Measurements from ENCODE around the gene APOBEC3G.

APOBEC3G gene

DNA sequence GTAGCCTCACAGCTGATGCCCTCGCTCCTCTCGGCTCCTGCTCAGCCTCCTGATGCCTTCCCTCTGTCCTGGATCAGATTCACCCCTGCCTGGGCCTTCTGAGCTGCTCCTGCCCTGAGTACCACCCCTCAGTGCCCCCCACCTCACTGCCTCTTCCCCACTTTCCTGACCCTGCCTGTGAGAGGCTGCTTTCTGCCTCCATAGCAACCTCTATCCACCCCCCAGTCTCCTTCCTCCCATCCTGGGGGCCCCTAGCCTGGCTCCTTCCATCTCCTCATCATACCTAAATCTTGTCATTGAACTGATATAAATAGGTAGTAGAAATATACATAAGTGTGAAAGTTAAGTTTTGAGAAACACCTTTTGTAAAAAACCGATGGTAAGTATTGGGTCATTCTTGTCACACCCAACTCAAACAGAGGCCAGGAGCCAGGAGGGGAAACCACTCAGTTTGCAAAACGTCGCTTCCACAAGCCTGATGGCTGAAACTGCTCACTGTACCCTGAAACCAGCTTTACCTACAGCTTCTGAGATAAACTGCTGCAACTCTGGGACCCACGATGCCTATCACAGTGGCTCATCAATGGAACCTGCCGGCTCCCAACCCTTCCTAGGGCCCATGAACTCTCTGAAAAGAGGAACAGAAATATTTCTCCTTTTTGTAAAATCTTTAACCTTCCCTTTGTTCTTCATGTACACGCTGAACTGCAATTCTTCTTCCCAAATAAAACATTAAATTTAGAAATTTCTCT, 15.2 kb downstream of the APOBEC3G start:
- DNase-seq, result no peak

DNA sequence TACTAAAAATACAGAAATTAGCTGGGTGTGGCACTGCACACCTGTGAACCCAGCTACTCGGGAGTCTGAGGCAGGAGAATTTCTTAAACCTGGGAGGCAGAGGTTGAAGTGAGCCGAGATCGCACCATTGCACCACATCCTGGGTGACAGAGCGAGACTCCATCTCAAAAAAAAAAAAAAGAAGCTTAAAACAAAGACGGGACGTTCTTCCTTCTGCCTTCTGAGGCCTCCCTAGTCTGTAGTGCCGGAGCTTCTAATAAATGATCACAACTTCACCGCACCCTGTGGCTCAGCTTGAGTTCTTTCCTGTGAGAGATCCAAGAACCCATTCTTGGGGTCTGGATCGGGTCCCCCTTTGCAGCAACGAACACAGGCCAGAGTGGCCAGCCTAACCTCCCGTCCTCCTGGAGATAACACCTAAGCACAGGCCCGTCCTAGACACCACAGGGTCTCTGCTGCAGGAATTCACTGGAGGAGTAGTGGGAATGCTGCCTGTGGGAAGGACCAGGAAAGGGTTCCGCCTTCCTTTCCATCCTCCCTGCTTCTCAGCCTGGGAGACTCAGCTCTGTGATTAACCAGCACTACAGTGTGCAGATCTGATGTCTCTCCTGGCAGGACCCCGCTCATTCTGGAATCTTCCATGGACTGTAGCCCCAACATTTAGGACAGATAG, 17.8 kb downstream of the APOBEC3G start:
- DNase-seq, result no peak

DNA sequence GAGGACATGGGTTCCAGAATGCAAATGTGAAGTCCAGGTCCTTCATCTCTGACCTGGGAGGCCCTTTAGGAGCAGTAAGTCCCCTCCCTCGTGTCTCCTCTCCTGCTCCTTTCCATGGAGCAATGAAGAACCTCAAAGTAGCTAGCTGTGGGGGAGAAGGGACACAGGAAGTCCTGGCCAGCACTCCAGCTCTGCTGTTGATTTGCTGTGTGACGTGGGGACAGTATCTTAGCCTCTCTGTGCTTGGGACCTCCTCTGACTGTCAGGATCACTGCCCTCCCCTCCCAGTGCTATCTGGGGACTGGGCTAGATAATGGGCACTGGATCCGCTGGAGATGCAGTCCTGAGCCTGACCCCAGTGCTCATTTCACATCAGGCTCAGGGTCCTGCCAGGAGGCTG, 18.9 kb downstream of the APOBEC3G start:
- DNase-seq, result no peak

GRCh38 chr22:39097098-39098020, 20.3 kb downstream of the APOBEC3G start, which contains the start of gene APOBEC3H:
TSS of gene APOBEC3H (plus strand) at chr22:39097244. CDS start at chr22:39100279, 3,035 bp downstream.
- peak; percentile 16 for DNase-seq

DNA sequence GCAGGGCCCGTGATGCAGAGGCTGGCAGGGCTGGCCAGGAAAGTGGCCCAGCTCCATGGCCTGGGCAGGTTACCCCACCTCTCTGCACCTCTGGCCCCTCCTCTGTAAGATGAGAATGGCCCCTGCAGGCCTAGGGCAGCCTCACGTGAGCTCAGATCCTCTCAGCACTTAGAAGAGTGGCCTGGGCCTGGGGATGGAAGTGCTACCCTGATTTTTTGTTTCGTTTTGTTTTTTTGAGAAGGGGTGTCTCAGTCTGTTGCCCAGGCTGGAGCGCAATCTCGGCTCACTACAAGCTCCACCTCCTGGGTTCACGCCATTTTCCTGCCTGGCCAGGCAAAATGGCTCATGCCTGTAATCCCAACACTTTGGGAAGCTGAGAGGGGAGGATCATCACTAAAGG, 21.0 kb downstream of the APOBEC3G start:
- DNase-seq, result no peak

DNA sequence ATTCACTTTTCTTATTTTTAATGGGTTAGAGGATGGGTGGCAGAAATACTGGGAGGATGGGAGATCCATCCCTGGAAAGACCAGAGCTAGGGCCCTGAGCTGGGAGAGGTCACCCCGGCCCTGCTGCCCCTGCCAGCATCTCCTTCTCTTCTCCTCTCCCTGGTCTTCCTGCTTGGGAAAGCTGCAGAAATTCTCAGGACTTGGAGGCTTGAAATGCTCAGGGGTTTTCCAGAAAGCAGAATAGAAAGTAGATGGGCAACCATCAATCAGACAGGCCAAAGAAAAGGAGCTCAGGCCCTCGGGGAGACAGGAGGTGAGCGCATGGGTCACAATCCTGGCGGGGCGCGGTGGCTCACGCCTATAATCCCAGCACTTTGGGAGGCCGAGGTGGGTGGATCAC, 21.5 kb downstream of the APOBEC3G start:
- no peak for DNase-seq

DNA sequence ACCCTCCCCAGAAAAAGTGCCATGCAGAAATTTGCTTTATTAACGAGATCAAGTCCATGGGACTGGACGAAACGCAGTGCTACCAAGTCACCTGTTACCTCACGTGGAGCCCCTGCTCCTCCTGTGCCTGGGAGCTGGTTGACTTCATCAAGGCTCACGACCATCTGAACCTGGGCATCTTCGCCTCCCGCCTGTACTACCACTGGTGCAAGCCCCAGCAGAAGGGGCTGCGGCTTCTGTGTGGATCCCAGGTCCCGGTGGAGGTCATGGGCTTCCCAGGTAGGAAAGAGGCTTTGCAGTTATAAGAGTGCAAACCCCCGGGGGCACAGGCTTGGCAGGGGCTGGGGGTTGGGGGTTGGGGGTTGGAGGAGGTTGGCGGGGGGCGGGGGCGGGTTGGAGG, 24.2 kb downstream of the APOBEC3G start:
- no peak for DNase-seq

GRCh38 chr22:39103431-39103830, 26.4 kb downstream of the APOBEC3G start:
- DNase-seq, result no peak

DNA sequence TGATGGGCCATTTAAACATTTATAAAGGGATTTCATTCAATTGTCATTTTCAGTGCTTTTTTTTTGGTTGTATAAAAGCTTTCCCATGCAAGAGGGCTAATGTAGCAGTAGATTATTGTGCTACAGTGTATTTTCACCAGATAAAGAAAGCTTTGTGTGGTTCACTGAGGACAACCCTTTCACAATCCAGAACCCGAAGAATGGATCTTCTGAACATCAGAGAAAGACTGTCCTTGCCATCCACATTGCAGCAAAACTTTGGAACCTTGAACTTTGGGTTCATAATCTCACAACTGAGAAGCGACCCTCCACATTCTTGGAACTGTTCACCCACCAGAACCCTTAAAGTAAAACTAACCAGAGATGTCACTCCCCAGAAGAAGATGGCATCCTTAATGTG, 29.3 kb downstream of the APOBEC3G start:
- no peak for DNase-seq

GRCh38 chr22:39108487-39108886, 31.4 kb downstream of the APOBEC3G start:
- no peak for DNase-seq

DNA sequence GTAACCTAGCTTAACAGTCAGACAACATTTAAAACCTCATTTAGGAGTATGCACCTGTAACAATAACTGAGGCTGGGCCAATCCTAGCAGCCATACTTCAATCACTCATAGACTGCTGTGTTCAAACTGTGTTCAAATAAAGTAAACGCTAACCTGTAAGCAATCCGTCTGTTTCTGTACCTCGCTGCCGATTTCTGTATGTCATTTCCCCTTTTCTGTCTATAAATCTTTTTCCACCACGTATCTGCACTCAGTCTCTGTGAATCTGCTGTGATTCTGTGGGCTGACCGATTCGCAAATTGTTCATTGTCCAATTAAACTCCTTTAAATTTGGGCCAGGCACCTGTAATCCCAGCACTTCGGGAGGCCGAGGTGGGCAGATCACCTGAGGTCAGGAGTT, 32.3 kb downstream of the APOBEC3G start:
- no peak for DNase-seq

DNA sequence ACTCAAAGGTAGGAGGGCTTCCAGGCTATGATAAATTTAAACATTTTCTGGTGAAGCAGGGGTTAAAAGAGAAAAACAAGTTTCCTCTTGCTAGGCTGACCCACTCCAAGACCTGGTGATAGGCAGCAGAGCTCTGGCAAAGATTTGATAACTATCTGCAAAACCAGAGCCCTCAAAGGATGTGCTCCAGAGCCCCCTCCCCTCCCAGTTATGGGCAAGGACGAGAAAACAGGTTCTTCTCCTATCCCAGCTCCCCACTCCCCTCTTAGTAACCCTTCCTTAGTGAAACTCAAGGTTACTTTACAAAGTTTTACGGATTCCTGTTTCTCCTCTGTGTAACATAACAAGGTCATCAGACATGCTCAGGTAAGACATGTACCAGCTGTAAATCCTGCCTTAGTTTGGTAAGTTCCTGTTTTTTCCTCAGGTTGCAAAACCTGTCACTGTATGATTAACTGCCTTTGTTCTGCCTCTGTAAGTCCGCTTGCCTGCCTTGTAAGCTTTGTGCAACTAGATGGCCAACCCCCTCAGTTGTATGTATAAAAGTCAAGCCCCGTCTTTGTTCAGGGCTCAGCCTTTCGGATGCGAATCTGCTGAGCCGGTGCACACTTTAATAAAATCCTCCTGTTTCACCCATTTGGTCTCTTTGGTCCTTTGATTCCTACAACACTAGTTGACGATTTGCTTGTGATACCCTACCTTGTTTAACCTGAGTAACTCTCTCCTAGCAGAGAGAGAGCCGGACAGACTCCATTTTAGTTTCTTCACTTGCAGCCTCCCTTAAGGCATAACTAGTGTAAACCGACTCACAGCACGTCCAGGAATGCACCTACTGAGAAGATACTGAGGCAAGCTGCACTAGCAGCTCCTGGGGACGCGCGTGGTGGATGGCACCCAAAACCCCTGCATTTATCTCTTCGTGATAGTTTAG, 33.8 kb downstream of the APOBEC3G start:
- DNase-seq, result no peak

DNA sequence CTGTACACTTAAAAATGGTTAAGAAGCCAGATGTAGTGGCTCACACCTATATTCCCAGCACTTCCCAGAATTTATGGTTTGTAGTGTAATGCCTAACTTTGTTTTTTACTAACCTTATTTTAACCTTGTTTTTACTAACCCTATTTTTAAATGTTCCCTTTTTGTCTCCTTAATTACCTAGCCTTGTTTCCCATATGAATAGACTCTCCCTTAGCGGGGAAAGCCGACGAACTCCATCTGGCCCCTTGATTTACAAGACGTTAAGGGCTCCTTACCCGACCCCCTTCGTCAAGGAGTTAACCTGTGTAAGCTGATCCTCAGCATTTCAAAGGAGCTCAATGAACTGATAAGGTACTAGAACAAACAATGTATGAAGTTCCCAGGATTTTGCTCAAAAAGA, 37.0 kb downstream of the APOBEC3G start:
- no peak for DNase-seq

GRCh38 chr22:39115570-39115969, 38.5 kb downstream of the APOBEC3G start:
- DNase-seq, result no peak

- no peak for DNase-seq
These were observed 39.0 kb downstream of the APOBEC3G start for GRCh38 chr22:39115977-39116621.

- DNase-seq, result peak; percentile 44
These were observed 40.6 kb downstream of the APOBEC3G start for GRCh38 chr22:39117585-39118191.

- no peak for DNase-seq
These were observed 43.9 kb downstream of the APOBEC3G start for GRCh38 chr22:39120983-39121382.

DNA sequence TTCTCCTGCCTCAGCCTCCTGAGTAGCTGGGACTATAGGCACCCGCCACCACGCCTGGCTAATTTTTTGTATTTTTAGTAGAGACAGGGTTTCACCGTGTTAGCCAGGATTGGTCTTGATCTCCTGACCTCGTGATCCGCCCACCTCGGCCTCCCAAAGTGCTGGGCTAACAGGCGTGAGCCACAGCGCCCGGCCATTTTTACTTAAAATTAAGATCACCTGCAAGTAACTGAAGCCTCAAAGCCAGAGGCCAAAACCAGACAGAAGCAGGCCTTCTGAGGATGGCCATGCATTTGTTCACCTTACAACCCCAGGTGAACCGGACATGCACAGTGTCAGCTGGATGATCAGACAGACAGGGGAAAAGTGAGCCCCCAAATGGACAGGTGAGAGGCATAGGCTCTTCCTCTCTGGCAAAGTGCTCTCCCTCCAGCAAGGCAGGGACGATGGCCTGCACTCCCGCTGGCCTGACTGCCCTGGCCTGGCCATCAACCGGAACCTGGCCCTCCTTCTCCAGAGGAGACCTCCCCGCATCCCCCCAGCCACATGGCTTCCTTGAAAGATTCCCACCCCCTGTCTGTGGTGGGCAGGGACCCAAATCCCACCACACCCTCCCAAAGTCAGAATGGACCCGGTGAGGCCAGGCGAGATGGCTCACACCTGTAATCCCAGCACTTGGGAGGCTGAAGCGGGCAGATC, 45.8 kb downstream of the APOBEC3G start:
- DNase-seq, result no peak

GRCh38 chr22:39123751-39124581, 46.9 kb downstream of the APOBEC3G start:
- DNase-seq, result no peak

GRCh38 chr22:39125622-39126021, 48.5 kb downstream of the APOBEC3G start:
- DNase-seq, result no peak

Data from NCI-H1105 (cell line).